H9 (cell line): Measurements from ENCODE around the gene TSTD1. TPM values are rescaled to one million over a fixed set of nuclear protein-coding genes. Genes with fewer than 3 reads are reported as not detected.

ENCODE experiments used
- DNase-seq: peaks from one replicate; pipeline ENCODE4 v3.0.0-alpha.2; 2017
- H2AFZ ChIP-seq: one replicate; pipeline ENCODE4 v1.6.1; 2013; ENCODE audit warnings: mild to moderate bottlenecking, low read length, control low read depth, moderate library complexity
- H2AK5ac ChIP-seq: 2 replicates; pipeline ENCODE4 v1.6.1; 2013; ENCODE audit warnings: low read length, control low read depth, mixed read lengths; ENCODE audit not compliant: insufficient read length
- H2BK120ac ChIP-seq: one replicate; pipeline ENCODE4 v1.6.1; 2013; ENCODE audit warnings: low read depth, mild to moderate bottlenecking, low read length, control low read depth, inconsistent platforms; ENCODE audit not compliant: poor library complexity, severe bottlenecking
- H2BK12ac ChIP-seq: 2 replicates; pipeline ENCODE4 v1.6.1; 2013; ENCODE audit warnings: low read length, control low read depth, mixed read lengths, low read depth; ENCODE audit not compliant: insufficient read length
- H2BK15ac ChIP-seq: 2 replicates; pipeline ENCODE4 v1.6.1; 2013; ENCODE audit warnings: low read depth, low read length, control low read depth
- H2BK20ac ChIP-seq: one replicate; pipeline ENCODE4 v1.6.1; 2013; ENCODE audit warnings: low read depth, mild to moderate bottlenecking, low read length, control low read depth, inconsistent platforms; ENCODE audit not compliant: poor library complexity, severe bottlenecking
- H2BK5ac ChIP-seq: 2 replicates; pipeline ENCODE4 v1.6.1; 2013; ENCODE audit warnings: low read length, control low read depth, mixed read lengths; ENCODE audit not compliant: insufficient read length
- H3K14ac ChIP-seq: 2 replicates; pipeline ENCODE4 v1.6.1; 2013; ENCODE audit warnings: low read length, control low read depth; ENCODE audit not compliant: insufficient read depth
- H3K18ac ChIP-seq: 2 replicates; pipeline ENCODE4 v1.6.1; 2013; ENCODE audit warnings: low read depth, mild to moderate bottlenecking, mixed read lengths, low read length, control low read depth; ENCODE audit not compliant: insufficient read length
- H3K23ac ChIP-seq: 2 replicates; pipeline ENCODE4 v1.6.1; 2013; ENCODE audit warnings: low read length, control low read depth, mixed read lengths, low read depth; ENCODE audit not compliant: insufficient read length
- H3K23me2 ChIP-seq: 2 replicates; pipeline ENCODE4 v1.6.1; 2013; ENCODE audit warnings: low read depth, mild to moderate bottlenecking, mixed read lengths, low read length, control low read depth; ENCODE audit not compliant: insufficient read length, poor library complexity, severe bottlenecking
- H3K27ac ChIP-seq: 2 replicates; pipeline ENCODE4 v1.5.1; 2013; ENCODE audit warnings: low read length, control low read depth, mixed read lengths, low read depth; ENCODE audit not compliant: insufficient read length
- H3K27me3 ChIP-seq: 2 replicates; pipeline ENCODE4 v1.6.1; 2013; ENCODE audit warnings: low read length, control low read depth, inconsistent platforms; ENCODE audit not compliant: insufficient read depth
- H3K4ac ChIP-seq: 2 replicates; pipeline ENCODE4 v1.6.1; 2013; ENCODE audit warnings: low read depth, mild to moderate bottlenecking, control low read depth, inconsistent platforms, low read length, moderate library complexity
- H3K4me1 ChIP-seq: 2 replicates; pipeline ENCODE4 v1.6.1; 2013; ENCODE audit warnings: low read length, control low read depth, inconsistent platforms; ENCODE audit not compliant: insufficient read depth
- H3K4me2 ChIP-seq: 2 replicates; pipeline ENCODE4 v1.6.1; 2013; ENCODE audit warnings: low read length, control low read depth, mixed read lengths; ENCODE audit not compliant: insufficient read length, insufficient read depth
- H3K56ac ChIP-seq: 2 replicates; pipeline ENCODE4 v1.6.1; 2013; ENCODE audit warnings: low read depth, mild to moderate bottlenecking, mixed read lengths, low read length, control low read depth; ENCODE audit not compliant: insufficient read length
- H3K79me1 ChIP-seq: 2 replicates; pipeline ENCODE4 v1.6.1; 2013; ENCODE audit warnings: low read depth, mild to moderate bottlenecking, moderate library complexity, low read length, control low read depth, inconsistent platforms; ENCODE audit not compliant: insufficient read depth, poor library complexity, severe bottlenecking
- H3K79me2 ChIP-seq: 2 replicates; pipeline ENCODE4 v1.6.1; 2013; ENCODE audit warnings: low read length, control low read depth, inconsistent platforms; ENCODE audit not compliant: insufficient read depth
- H3K9ac ChIP-seq: 2 replicates; pipeline ENCODE4 v1.6.1; 2013; ENCODE audit warnings: low read length, control low read depth, mixed read lengths; ENCODE audit not compliant: insufficient read length; ENCODE audit errors: extremely low read depth
- H3K9me3 ChIP-seq: one replicate; pipeline ENCODE4 v1.6.1; 2013; ENCODE audit warnings: low read depth, low read length, inconsistent platforms; ENCODE audit not compliant: control insufficient read depth
- H3T11ph ChIP-seq: one replicate; pipeline ENCODE4 v1.6.1; 2013; ENCODE audit warnings: mild to moderate bottlenecking, low read length, control low read depth, inconsistent platforms
- H4K20me1 ChIP-seq: one replicate; pipeline ENCODE4 v1.6.1; 2013; ENCODE audit not compliant: control insufficient read depth, insufficient read length, insufficient read depth
- H4K5ac ChIP-seq: 2 replicates; pipeline ENCODE4 v1.6.1; 2013; ENCODE audit warnings: low read depth, mild to moderate bottlenecking, mixed read lengths, low read length, control low read depth; ENCODE audit not compliant: insufficient read length
- H4K8ac ChIP-seq: replicated peaks from 2 replicates; pipeline ENCODE4 v1.6.1; 2013; ENCODE audit warnings: low read length, control low read depth, mixed read lengths, low read depth; ENCODE audit not compliant: insufficient read length
- H4K91ac ChIP-seq: 2 replicates; pipeline ENCODE4 v1.6.1; 2013; ENCODE audit warnings: low read depth, mild to moderate bottlenecking, moderate library complexity, mixed read lengths, low read length, control low read depth; ENCODE audit not compliant: insufficient read length
- H3K27ac Mint-ChIP-seq, 3 experiments: 2 replicates in 2 of 3; 3 replicates in 1 of 3; pipeline ENCODE4 v1.8.0; 2020 to 2021; ENCODE audit warnings: mixed read lengths in 3 of 3, mild to moderate bottlenecking in 1 of 3, moderate library complexity in 1 of 3
- H3K27me3 Mint-ChIP-seq: 2 replicates; pipeline ENCODE4 v1.8.0; 2021; ENCODE audit warnings: low read depth, mild to moderate bottlenecking, moderate library complexity, mixed read lengths
- H3K36me3 Mint-ChIP-seq, 3 experiments: 2 replicates in 2 of 3; 3 replicates in 1 of 3; pipeline ENCODE4 v1.8.0; 2020 to 2021; ENCODE audit warnings: low read depth in 3 of 3, mixed read lengths in 3 of 3; ENCODE audit not compliant: insufficient read depth in 1 of 3
- H3K4me1 Mint-ChIP-seq, 2 experiments: 2 replicates each; pipeline ENCODE4 v1.8.0; 2020; ENCODE audit warnings: mixed read lengths in 2 of 2
- H3K4me3 Mint-ChIP-seq, 2 experiments: 2 replicates in 1 of 2; 3 replicates in 1 of 2; pipeline ENCODE4 v1.8.0; 2020 to 2021; ENCODE audit warnings: mild to moderate bottlenecking in 2 of 2, mixed read lengths in 2 of 2, moderate library complexity in 1 of 2
- H3K9me3 Mint-ChIP-seq, 2 experiments: 2 replicates in 1 of 2; 3 replicates in 1 of 2; pipeline ENCODE4 v1.8.0; 2020; ENCODE audit warnings: mild to moderate bottlenecking in 2 of 2, mixed read lengths in 2 of 2, moderate library complexity in 1 of 2
- WGBS: extraction: QIAGEN DNeasy Blood & Tissue Kit; methylation state at CpG from one replicate; pipeline ENCODE4 v1.1.7; 2013; ENCODE audit warnings: missing lambda C conversion rate, low lambda C conversion rate, mixed read lengths; ENCODE audit not compliant: insufficient read length; ENCODE audit errors: extremely low coverage; 5-methylcytosine and 5-hydroxymethylcytosine counted together
- total RNA-seq: library from RNA; stranded (reverse); gene quantifications from 2 replicates; pipeline ENCODE4 v1.2.1, GENCODE V29; 2021
- TF ChIP-seq, protein P1 (sequence below): fragments of 200-600 bp; sonication (generic); conservative IDR thresholded peaks from 3 replicates; pipeline ENCODE4 v1.8.0; 2021; ENCODE audit warnings: antibody characterized with exemption, mild to moderate bottlenecking

The TSTD1 gene
- total RNA-seq, 1 experiment from 2014 or later, result 73.7 TPM

- Mint-ChIP-seq H3K27me3 (no peaks in the 10 kb centered on the region), H3K4me1 (peaks cover 43 to 52% of the 10 kb centered on the region in 2 experiments), H3K4me3 (peak overlapping the region; percentile 87 to 96), H3K9me3 (no peaks in the 10 kb centered on the region; a peak in 1 of 5 replicates), H3K36me3 (peaks cover 2 to 7% (median 4%) of the 10 kb centered on the region in 3 experiments; a peak in 3 of 7 replicates), H3K27ac (peak overlapping the region; percentile 98 to 100 (median 99))
- Histone ChIP-seq H3K23ac (no peak overlapping the region), H4K8ac (no peak overlapping the region), H3K4ac (no peak overlapping the region), H3K56ac (no peak overlapping the region), H2BK5ac (no peak overlapping the region), H2AFZ (no peak overlapping the region), H3K4me2 (peak overlapping the region; percentile 54), H4K91ac (no peak overlapping the region), H3K79me2 (peaks cover 31% of the 10 kb centered on the region), H2BK15ac (no peak overlapping the region), H2BK12ac (no peak overlapping the region), H3T11ph (no peak overlapping the region), H3K9ac (no peak overlapping the region), H3K23me2 (peaks cover 8% of the 10 kb centered on the region), H3K18ac (no peak overlapping the region), H3K4me1 (peaks cover 12% of the 10 kb centered on the region), H3K9me3 (no peaks in the 10 kb centered on the region), H2BK120ac (no peak overlapping the region), H3K27me3 (no peaks in the 10 kb centered on the region), H4K5ac (no peak overlapping the region), H3K79me1 (no peaks in the 10 kb centered on the region), H2BK20ac (no peak overlapping the region), H2AK5ac (no peak overlapping the region), H3K14ac (no peak overlapping the region), H4K20me1 (no peaks in the 10 kb centered on the region), H3K27ac (no peak overlapping the region)
- WGBS, result no CpG with 5 or more reads among the region's 2 CpGs
- DNase-seq, result no peak
- TF ChIP-seq, protein P1, sequence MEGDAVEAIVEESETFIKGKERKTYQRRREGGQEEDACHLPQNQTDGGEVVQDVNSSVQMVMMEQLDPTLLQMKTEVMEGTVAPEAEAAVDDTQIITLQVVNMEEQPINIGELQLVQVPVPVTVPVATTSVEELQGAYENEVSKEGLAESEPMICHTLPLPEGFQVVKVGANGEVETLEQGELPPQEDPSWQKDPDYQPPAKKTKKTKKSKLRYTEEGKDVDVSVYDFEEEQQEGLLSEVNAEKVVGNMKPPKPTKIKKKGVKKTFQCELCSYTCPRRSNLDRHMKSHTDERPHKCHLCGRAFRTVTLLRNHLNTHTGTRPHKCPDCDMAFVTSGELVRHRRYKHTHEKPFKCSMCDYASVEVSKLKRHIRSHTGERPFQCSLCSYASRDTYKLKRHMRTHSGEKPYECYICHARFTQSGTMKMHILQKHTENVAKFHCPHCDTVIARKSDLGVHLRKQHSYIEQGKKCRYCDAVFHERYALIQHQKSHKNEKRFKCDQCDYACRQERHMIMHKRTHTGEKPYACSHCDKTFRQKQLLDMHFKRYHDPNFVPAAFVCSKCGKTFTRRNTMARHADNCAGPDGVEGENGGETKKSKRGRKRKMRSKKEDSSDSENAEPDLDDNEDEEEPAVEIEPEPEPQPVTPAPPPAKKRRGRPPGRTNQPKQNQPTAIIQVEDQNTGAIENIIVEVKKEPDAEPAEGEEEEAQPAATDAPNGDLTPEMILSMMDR, result no peak
These were observed 16.8 kb downstream of the TSTD1 start for GRCh38 chr1:161021970-161022353.
